ENCODE results near the gene YKT6. TPM values are rescaled to one million over a fixed set of nuclear protein-coding genes. Genes with fewer than 3 reads are reported as not detected.

YKT6 gene
- total RNA-seq, 1 experiment from 2014 or later: 142 TPM

GRCh38 chr7:44219371-44220045, 18.7 kb downstream of the YKT6 start:
- Histone ChIP-seq H4K20me1 (ENCODE audit: insufficient read depth) (no peaks in the 10 kb centered on the region), H3K79me2 (ENCODE audit: low read depth) (no peaks in the 10 kb centered on the region), H3K27ac (no peak overlapping the region), H3K9me2 (ENCODE audit: insufficient read depth) (no peaks in the 10 kb centered on the region), H3K9me3 (ENCODE audit: insufficient read depth, low read depth) (no peaks in the 10 kb centered on the region), H3K27me3 (ENCODE audit: insufficient read depth, low read depth) (peaks cover 27% of the 10 kb centered on the region), H3F3A (ENCODE audit: insufficient read depth, low read depth) (0 out of 2 replicates have a peak, but pooled peaks cover 6% of the 10 kb centered on the region), H3K4me1 (replicated peaks; ENCODE audit: insufficient read depth) (no peaks in the 10 kb centered on the region), H3K4me3 (no peak overlapping the region), H3K36me3 (ENCODE audit: low read depth) (no peaks in the 10 kb centered on the region), H2AFZ (no peak overlapping the region), H3K4me2 (no peak overlapping the region)
- no peak for TF ChIP-seq CTCF (conservative IDR thresholded peaks at IDR 0.05)
- TF ChIP-seq EZH2 (IDR thresholded peaks at IDR 0.05; ENCODE audit: low read depth): no peak
- CTCF ChIA-PET: no interaction called here
- intact Hi-C loops (cut with micrococcal nuclease; ENCODE audit: unreplicated experiment): no loop called here
- no TSS peak for BruUV-seq (replicated peaks)
- DNase-seq: no peak
- POLR2A ChIA-PET (ENCODE audit: unreplicated experiment): no interaction called here

DNA sequence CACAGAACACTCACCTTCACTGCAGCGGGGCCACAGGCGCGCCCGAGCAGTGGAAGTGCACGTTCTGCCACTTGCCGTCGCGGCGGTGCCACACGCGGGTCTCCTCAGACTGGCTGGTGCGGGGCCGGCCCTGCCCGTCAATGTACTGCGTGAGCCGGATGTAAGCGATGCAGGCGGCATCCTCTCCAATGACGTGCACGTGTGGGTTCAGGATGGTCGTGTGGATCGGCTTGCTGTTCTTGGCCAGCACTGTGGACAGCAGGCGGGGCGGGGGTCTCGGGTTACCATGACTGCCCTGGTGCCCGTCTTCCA, 19.2 kb downstream of the YKT6 start:
- Histone ChIP-seq H3K27ac (no peak overlapping the region), H3K36me3 (ENCODE audit: low read depth) (no peaks in the 10 kb centered on the region), H3K4me1 (replicated peaks; ENCODE audit: insufficient read depth) (no peaks in the 10 kb centered on the region), H3K79me2 (ENCODE audit: low read depth) (no peaks in the 10 kb centered on the region), H3F3A (ENCODE audit: insufficient read depth, low read depth) (0 out of 2 replicates have a peak, but pooled peaks cover 6% of the 10 kb centered on the region), H3K4me2 (no peak overlapping the region), H3K9me2 (ENCODE audit: insufficient read depth) (no peaks in the 10 kb centered on the region), H3K9me3 (ENCODE audit: insufficient read depth, low read depth) (no peaks in the 10 kb centered on the region), H4K20me1 (ENCODE audit: insufficient read depth) (no peaks in the 10 kb centered on the region), H3K4me3 (no peak overlapping the region), H2AFZ (no peak overlapping the region), H3K27me3 (ENCODE audit: insufficient read depth, low read depth) (peaks cover 32% of the 10 kb centered on the region)
- intact Hi-C loops (cut with micrococcal nuclease; ENCODE audit: unreplicated experiment): no loop called here
- TF ChIP-seq EZH2 (IDR thresholded peaks at IDR 0.05; ENCODE audit: low read depth) (no peak), CTCF (conservative IDR thresholded peaks at IDR 0.05) (no peak)
- POLR2A ChIA-PET (ENCODE audit: unreplicated experiment): no interaction called here
- BruUV-seq (replicated peaks): no TSS peak
- CTCF ChIA-PET: no interaction called here
- no peak for DNase-seq

DNA sequence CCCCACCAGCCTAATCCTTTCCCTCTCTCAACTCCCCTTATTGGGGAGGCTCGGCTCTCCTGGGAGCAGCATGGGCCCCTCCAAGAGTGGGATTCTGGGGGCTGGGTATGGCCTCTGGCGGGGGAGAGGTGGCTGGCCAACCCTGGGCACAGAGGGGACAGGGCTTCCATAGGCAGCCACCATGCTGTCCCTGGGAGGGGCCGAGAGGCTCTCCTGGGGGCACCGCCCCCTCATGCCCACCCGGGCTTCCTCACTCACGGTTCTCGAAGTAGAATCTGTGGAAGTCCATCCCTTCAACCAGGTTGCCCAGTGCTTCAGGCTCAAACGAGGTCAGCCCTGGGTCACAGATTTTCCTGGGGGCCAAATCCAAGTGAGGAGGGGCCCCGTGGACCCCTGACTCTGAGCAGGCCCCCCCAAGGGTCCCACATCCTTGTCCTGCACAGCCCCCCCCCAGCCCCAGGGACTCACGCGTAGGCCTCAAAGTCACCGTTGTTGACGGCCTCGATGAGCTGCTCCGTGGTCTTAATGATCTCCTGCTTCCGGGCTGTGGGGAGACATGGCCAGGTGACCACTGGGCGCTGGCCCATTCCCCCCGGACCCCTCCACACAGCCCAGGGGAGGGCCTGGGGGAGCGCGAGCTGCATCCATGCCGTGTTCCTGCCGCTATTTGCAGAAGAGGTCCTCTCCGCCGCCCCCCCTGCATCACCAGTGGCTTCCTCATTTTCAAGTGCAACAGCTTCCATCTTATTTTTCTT, 19.8 kb downstream of the YKT6 start:
- CTCF ChIA-PET: interaction anchor here (0.6 kb wide), 1 partner anchor 98 kb away, joined by 4 read pairs; no protein-coding TSS in a partner anchor
- H3K27me3 ChIP-seq (ENCODE audit: insufficient read depth, low read depth): peaks cover 38% of the 10 kb centered on the region
- POLR2A ChIA-PET (ENCODE audit: unreplicated experiment): no interaction called here

More for the DNA sequence above, 19.8 kb downstream of the YKT6 start:
- Histone ChIP-seq H3K27ac (no peak overlapping the region), H3F3A (ENCODE audit: insufficient read depth, low read depth) (0 out of 2 replicates have a peak, but pooled peaks cover 6% of the 10 kb centered on the region), H3K4me1 (replicated peaks; ENCODE audit: insufficient read depth) (no peaks in the 10 kb centered on the region), H4K20me1 (ENCODE audit: insufficient read depth) (0 out of 2 replicates have a peak, but pooled peaks cover 3% of the 10 kb centered on the region), H3K79me2 (ENCODE audit: low read depth) (no peaks in the 10 kb centered on the region), H3K4me3 (no peak overlapping the region), H3K9me3 (ENCODE audit: insufficient read depth, low read depth) (no peaks in the 10 kb centered on the region), H2AFZ (no peak overlapping the region), H3K9me2 (ENCODE audit: insufficient read depth) (no peaks in the 10 kb centered on the region), H3K4me2 (no peak overlapping the region), H3K36me3 (ENCODE audit: low read depth) (no peaks in the 10 kb centered on the region)
- DNase-seq: no peak
- TF ChIP-seq EZH2 (IDR thresholded peaks at IDR 0.05; ENCODE audit: low read depth) (no peak), CTCF (conservative IDR thresholded peaks at IDR 0.05) (no peak)
- no TSS peak for BruUV-seq (replicated peaks)
- intact Hi-C loops (cut with micrococcal nuclease; ENCODE audit: unreplicated experiment): no loop called here

Data from PC-9 (cell line).